ENCODE results near the gene NCK2. TPM values are rescaled to one million over a fixed set of nuclear protein-coding genes. Genes with fewer than 3 reads are reported as not detected.

The NCK2 gene
- total RNA-seq, 2 donors from 2014 or later: 31.7 to 39.3 TPM

GRCh38 chr2:105875241-105875640 lies 130.5 kb downstream of the NCK2 start:
- Histone ChIP-seq H3K27me3 (no peaks in the 10 kb centered on the region), H3K4me3 (no peak overlapping the region), H3K4me1 (peaks cover 0 to 22% of the 10 kb centered on the region in 2 donors), H3K27ac (no peak overlapping the region), H3K36me3 (no peaks in the 10 kb centered on the region), H3K9me3 (no peaks in the 10 kb centered on the region)
- no peak for TF ChIP-seq CTCF (IDR thresholded peaks at IDR 0.05)
- no peak for DNase-seq (ENCODE audit: low spot score)

GRCh38 chr2:105876191-105876590 lies 131.5 kb downstream of the NCK2 start:
- Histone ChIP-seq H3K4me1 (peaks cover 0 to 22% of the 10 kb centered on the region in 2 donors), H3K36me3 (peaks cover 2% of the 10 kb centered on the region), H3K27ac (no peak overlapping the region), H3K27me3 (no peaks in the 10 kb centered on the region), H3K9me3 (no peaks in the 10 kb centered on the region), H3K4me3 (no peak overlapping the region)
- no peak for DNase-seq (ENCODE audit: low spot score)
- TF ChIP-seq CTCF (IDR thresholded peaks at IDR 0.05): no peak

- peaks cover 11% of the 10 kb centered on the region for H3K36me3 ChIP-seq
- no peaks in the 10 kb centered on the region for H3K27me3 ChIP-seq
- DNase-seq (ENCODE audit: low spot score): no peak
- no peak for TF ChIP-seq CTCF (IDR thresholded peaks at IDR 0.05)
- no peaks in the 10 kb centered on the region for H3K9me3 ChIP-seq
- no peak overlapping the region for H3K27ac ChIP-seq
- no peak overlapping the region for H3K4me3 ChIP-seq
- H3K4me1 ChIP-seq: peaks cover 0 to 14% of the 10 kb centered on the region in 2 donors
Measured at GRCh38 chr2:105877945-105878344, 133.2 kb downstream of the NCK2 start.

- Histone ChIP-seq H3K27me3 (no peaks in the 10 kb centered on the region), H3K9me3 (no peaks in the 10 kb centered on the region), H3K27ac (no peak overlapping the region), H3K4me1 (peaks cover 0 to 18% of the 10 kb centered on the region in 2 donors), H3K4me3 (no peak overlapping the region), H3K36me3 (peaks cover 11% of the 10 kb centered on the region)
- TF ChIP-seq CTCF (IDR thresholded peaks at IDR 0.05): no peak
- DNase-seq (ENCODE audit: low spot score): no peak
Measured at GRCh38 chr2:105879106-105879802, 134.5 kb downstream of the NCK2 start.

- no peak for DNase-seq (ENCODE audit: low spot score)
- H3K9me3 ChIP-seq: no peaks in the 10 kb centered on the region
- H3K27me3 ChIP-seq: no peaks in the 10 kb centered on the region
- H3K4me1 ChIP-seq: peaks cover 0 to 24% of the 10 kb centered on the region in 2 donors
- H3K36me3 ChIP-seq: peaks cover 11% of the 10 kb centered on the region
- H3K4me3 ChIP-seq: no peak overlapping the region
- no peak overlapping the region for H3K27ac ChIP-seq
- TF ChIP-seq CTCF (IDR thresholded peaks at IDR 0.05): no peak
Measured at GRCh38 chr2:105879803-105880300, 135.1 kb downstream of the NCK2 start.

GRCh38 chr2:105880637-105881036 lies 135.9 kb downstream of the NCK2 start:
- no peak overlapping the region for H3K27ac ChIP-seq

More at GRCh38 chr2:105880637-105881036, 135.9 kb downstream of the NCK2 start:
- DNase-seq (ENCODE audit: low spot score): no peak
- Histone ChIP-seq H3K9me3 (no peaks in the 10 kb centered on the region), H3K36me3 (peaks cover 11% of the 10 kb centered on the region), H3K4me3 (no peak overlapping the region), H3K27me3 (no peaks in the 10 kb centered on the region), H3K4me1 (peaks cover 0 to 28% of the 10 kb centered on the region in 2 donors)
- no peak for TF ChIP-seq CTCF (IDR thresholded peaks at IDR 0.05)
